Measurements from ENCODE around the gene GHRHR.

DNA sequence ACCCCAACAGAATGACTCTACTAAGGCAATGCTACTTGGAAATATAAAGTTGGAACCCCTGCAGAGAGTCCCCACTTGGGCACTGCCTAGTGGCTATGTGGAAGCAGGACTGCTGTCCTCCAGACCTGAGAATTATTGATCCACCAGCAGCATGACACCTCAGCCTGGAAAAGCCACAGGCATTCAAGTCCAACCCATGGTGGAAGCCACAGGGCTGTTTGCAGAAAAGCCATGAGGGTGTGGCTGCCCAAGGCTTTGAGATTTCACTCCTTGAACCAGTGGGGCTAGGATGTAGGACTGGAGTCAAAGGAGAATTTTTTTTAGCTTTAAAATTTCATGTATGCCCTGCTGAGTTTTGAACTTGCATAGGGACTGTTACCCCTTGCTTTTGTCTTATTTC lies 13.6 kb upstream of the GHRHR start:
- TF ChIP-seq, protein P1, sequence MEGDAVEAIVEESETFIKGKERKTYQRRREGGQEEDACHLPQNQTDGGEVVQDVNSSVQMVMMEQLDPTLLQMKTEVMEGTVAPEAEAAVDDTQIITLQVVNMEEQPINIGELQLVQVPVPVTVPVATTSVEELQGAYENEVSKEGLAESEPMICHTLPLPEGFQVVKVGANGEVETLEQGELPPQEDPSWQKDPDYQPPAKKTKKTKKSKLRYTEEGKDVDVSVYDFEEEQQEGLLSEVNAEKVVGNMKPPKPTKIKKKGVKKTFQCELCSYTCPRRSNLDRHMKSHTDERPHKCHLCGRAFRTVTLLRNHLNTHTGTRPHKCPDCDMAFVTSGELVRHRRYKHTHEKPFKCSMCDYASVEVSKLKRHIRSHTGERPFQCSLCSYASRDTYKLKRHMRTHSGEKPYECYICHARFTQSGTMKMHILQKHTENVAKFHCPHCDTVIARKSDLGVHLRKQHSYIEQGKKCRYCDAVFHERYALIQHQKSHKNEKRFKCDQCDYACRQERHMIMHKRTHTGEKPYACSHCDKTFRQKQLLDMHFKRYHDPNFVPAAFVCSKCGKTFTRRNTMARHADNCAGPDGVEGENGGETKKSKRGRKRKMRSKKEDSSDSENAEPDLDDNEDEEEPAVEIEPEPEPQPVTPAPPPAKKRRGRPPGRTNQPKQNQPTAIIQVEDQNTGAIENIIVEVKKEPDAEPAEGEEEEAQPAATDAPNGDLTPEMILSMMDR (IDR thresholded peaks at IDR 0.05): no peak
- no peak for TF ChIP-seq POLR2A (IDR thresholded peaks at IDR 0.05)
